ENCODE data around the gene CMTM8.

The CMTM8 gene

GRCh38 chr3:32335365-32336112, 97.1 kb downstream of the CMTM8 start:
- ChIA-PET CTCF (interaction anchor here (1.9 to 2.4 kb wide), 2 partner anchors 132 to 158 kb away, joined by 6 to 7 read pairs; no protein-coding TSS in a partner anchor), POLR2A (no interaction called here)
- no peak overlapping the region for H3K4me3 ChIP-seq (ENCODE audit: low read depth, low read length)
- no peak for TF ChIP-seq CTCF (IDR thresholded peaks at IDR 0.05; ENCODE audit: insufficient read depth, low read length, missing control alignments)
- DNase-seq (ENCODE audit: low read depth, low spot score), result no peak

GRCh38 chr3:32336113-32336498, 97.6 kb downstream of the CMTM8 start:
- H3K4me3 ChIP-seq (ENCODE audit: low read depth, low read length), result no peak overlapping the region
- no peak for DNase-seq (ENCODE audit: low read depth, low spot score)
- TF ChIP-seq CTCF (IDR thresholded peaks at IDR 0.05; ENCODE audit: insufficient read depth, low read length, missing control alignments), result no peak
- ChIA-PET POLR2A (no interaction called here), CTCF (interaction anchor here (1.0 kb wide), 1 partner anchor 159 kb away, joined by 3 read pairs; no protein-coding TSS in a partner anchor)

GRCh38 chr3:32337505-32337904, 99.0 kb downstream of the CMTM8 start:
- no peak for DNase-seq (ENCODE audit: low read depth, low spot score)
- POLR2A ChIA-PET, result no interaction called here
- TF ChIP-seq CTCF (IDR thresholded peaks at IDR 0.05; ENCODE audit: insufficient read depth, low read length, missing control alignments), result no peak
- no peak overlapping the region for H3K4me3 ChIP-seq (ENCODE audit: low read depth, low read length)
- CTCF ChIA-PET, result no interaction called here

DNA sequence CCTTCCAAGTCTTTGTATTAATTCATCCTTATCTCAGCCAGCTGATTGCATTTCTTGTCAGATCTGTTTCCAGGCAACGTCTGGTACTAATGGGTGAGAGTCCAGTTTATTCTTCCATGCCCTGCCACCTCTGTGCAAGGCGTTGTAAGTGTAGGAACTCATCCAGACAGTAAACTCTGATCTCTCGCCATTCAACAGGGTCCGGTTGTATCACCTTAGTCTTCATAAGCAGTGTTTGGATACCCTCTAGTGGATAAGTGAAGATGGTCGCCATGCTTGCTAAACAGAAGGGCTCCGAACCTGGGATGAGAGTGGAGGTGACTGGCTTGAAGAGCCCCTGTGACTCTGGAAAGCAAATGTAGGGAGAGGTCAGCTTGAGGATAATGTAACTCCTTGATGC, 101.6 kb downstream of the CMTM8 start:
- POLR2A ChIA-PET, result no interaction called here
- TF ChIP-seq CTCF (IDR thresholded peaks at IDR 0.05; ENCODE audit: insufficient read depth, low read length, missing control alignments), result peak; percentile 52
- no peak overlapping the region for H3K4me3 ChIP-seq (ENCODE audit: low read depth, low read length)
- no peak for DNase-seq (ENCODE audit: low read depth, low spot score)
- CTCF ChIA-PET, result interaction anchor here (1.0 to 1.1 kb wide), 2 partner anchors 160 to 165 kb away, joined by 3 to 5 read pairs; no protein-coding TSS in a partner anchor

GRCh38 chr3:32340611-32341365, 102.3 kb downstream of the CMTM8 start:
- POLR2A ChIA-PET, result no interaction called here
- no peak overlapping the region for H3K4me3 ChIP-seq (ENCODE audit: low read depth, low read length)
- DNase-seq (ENCODE audit: low read depth, low spot score), result no peak
- no peak for TF ChIP-seq CTCF (IDR thresholded peaks at IDR 0.05; ENCODE audit: insufficient read depth, low read length, missing control alignments)
- CTCF ChIA-PET, result no interaction called here
